DND-41 (cell line): ENCODE results near the gene HSPA12B.

ENCODE experiments used
- EZH2 ChIP-seq: IDR thresholded peaks from 3 replicates; pipeline ENCODE4 v1.6.1; 2012; ENCODE audit warnings: borderline replicate concordance, low read depth, mild to moderate bottlenecking, moderate library complexity, low read length, inconsistent platforms; ENCODE audit not compliant: severe bottlenecking
- TF ChIP-seq, protein P1 (sequence below): IDR thresholded peaks from 2 replicates; pipeline ENCODE4 v1.5.1; 2012; ENCODE audit warnings: borderline replicate concordance, low read length, moderate library complexity, mild to moderate bottlenecking; ENCODE audit not compliant: poor library complexity, severe bottlenecking; ENCODE audit errors: extremely low read depth

DNA sequence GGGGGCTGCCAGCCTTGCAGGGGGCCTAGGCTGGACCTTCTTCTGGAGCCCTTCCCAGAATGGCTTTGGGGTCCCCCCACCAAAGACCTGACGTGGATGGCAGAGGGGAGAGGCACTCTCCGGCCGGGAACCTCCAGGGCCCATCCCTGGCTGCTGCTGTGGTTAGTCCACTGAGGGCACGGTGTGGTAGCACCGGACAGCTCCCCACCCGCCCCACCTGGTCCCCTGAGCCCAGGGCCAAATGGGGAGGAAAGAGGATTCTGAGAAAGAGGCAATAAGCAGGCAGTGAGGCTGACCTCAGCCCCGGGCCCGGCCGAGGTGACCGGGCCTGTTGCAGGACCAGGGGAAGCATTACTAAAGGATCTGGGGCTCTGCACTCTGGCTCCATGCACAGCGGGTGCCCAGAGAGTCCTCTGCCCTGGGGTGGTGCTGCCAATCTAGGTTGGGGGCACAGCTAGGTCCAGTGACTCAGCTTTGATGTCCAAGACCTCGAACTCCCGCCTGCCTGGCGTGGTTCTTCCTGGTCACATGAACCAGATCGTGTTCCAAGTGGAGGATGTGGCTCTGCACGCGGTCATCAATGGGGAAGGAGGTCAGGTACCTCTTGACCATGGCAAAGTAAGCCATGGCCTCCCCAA is 51.9 kb downstream of the HSPA12B start:
- TF ChIP-seq EZH2, result no peak
- TF ChIP-seq, protein P1, sequence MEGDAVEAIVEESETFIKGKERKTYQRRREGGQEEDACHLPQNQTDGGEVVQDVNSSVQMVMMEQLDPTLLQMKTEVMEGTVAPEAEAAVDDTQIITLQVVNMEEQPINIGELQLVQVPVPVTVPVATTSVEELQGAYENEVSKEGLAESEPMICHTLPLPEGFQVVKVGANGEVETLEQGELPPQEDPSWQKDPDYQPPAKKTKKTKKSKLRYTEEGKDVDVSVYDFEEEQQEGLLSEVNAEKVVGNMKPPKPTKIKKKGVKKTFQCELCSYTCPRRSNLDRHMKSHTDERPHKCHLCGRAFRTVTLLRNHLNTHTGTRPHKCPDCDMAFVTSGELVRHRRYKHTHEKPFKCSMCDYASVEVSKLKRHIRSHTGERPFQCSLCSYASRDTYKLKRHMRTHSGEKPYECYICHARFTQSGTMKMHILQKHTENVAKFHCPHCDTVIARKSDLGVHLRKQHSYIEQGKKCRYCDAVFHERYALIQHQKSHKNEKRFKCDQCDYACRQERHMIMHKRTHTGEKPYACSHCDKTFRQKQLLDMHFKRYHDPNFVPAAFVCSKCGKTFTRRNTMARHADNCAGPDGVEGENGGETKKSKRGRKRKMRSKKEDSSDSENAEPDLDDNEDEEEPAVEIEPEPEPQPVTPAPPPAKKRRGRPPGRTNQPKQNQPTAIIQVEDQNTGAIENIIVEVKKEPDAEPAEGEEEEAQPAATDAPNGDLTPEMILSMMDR, result no peak
